HG02571 (cell line): Measurements from ENCODE around the gene ATOH8.
"Not testable (repeated sequence)": the region's sequence is repeated elsewhere in the genome, so short reads cannot be mapped to it uniquely, and the experiment has no call there.

Experiments used
- ATAC-seq: cut with Tn5 transposase; IDR thresholded peaks from one replicate; pipeline ENCODE4 v1.9.1; 2021; ENCODE audit warnings: mild to moderate bottlenecking, moderate library complexity; ENCODE audit not compliant: unreplicated experiment

ATOH8 gene

DNA sequence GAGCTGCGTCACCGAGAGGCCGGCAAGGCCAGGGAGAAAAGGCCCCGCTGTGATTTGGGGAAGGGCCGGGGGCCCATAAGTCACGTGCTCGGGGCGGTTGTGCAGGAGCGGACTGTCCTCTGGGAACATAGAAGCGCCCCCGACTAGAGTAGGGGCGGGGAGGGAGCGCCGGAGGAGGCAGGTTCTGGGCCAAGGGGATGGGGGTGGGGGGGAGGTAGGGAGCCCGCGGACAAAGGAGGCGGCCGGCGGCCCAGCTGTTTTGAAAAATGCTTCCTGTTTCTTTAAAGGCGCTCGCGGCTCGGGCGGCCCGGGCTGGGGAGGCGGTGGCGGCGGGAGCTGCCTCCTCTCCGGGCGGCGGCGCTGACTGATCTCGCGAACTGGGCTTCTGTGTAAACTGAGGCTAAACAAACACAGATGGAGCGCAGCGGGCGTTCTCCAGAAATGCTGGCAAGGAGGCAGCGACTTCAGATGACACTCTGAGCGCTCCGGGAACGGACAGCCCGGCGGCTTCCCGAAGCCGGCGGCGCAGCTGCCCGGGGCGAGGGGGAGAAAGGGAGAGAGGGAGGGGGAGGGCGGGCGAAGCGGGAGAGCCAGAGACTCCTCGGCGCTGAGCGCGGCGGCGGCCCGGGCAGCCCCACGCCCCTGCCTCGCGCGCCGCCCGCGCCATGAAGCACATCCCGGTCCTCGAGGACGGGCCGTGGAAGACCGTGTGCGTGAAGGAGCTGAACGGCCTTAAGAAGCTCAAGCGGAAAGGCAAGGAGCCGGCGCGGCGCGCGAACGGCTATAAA, at the start of gene ATOH8:
TSS of gene ATOH8 (plus strand) at position 467 of the 788 bp plus-strand sequence. CDS start at position 666, 199 bp downstream.
- ATAC-seq, result no peak

DNA sequence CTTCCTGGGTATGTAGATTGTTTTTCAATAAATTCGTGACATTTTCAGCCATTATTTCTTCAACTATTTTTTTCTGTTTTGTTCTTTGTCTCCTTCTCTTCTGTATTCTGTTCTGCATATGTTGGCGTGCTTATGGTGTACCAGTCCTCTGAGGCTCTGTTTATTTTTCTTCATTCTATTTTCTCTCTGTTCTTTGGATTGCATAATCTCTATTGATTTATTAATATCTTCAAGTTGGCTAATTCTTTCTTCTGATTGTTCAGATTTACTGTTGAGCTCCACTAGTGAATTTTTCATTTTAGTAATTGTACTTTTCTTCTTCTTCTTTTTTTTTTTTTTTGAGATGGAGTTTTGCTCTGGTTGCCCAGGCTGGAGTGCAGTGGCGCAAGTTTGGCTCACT, 49.8 kb upstream of the ATOH8 start:
- ATAC-seq, result no peak

DNA sequence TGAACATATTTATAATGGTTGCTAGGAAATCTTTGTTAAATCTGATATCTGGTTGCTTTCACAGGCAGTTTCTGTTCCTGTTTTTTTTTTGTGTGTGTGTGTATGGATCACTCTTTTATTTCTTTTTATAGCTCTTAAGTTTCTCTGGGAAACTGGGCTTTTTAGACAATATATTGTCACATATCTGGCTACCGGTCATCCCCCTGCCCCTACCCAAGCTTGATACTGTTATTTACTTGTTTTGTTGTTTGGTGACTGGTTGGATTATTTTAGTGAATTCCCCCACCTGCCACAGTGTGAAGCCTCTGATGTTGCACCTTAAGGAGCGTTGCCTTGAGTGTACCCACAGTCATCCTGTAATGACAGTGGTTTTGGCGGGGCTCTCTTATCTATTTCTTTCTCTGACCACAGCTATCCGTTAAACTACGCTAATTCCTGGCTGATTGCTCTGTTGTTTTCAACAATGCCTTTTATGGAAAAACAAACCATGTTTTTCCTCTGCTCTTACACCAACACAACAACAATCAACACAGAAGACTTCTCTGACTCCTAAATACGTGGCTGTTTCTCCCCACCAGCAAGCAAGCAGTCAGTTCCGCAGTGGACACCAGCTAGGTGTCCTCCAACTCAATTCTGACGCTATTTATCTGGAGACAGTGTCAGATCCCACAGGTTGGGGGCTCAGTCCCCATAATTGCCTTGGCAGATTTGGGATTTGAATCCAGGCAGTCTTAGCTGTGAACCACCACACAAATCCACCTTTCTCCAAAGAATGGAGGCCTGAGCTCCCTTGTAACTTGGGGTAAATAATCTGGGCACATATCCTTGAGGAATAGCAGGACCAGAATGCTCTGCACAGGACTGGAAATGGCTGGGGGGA, 48.8 kb upstream of the ATOH8 start:
- ATAC-seq, result peak; percentile 55

DNA sequence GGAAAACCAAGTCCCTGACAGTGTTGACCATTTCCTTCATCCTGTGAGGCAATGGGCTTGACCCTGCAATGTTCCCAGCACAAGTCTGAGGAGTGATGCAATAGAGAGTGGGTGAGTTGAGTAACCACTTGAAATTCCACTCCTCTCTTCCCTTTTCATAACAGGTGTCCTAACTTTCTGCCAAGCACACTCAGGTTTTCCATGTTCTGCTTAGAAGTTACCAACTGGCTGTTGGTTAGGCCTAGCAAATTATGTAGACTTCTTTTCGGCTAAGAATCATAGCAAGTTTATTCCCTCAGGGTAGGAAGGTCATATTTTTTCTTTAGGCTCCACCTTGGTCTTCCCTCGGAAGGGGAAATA, 48.1 kb upstream of the ATOH8 start:
- no peak for ATAC-seq

GRCh38 chr2:85706063-85706462, 47.7 kb upstream of the ATOH8 start:
- ATAC-seq, result no peak

GRCh38 chr2:85706599-85707296, 47.0 kb upstream of the ATOH8 start:
- ATAC-seq, result no peak

GRCh38 chr2:85707304-85707703, 46.5 kb upstream of the ATOH8 start:
- ATAC-seq, result no peak

- no peak for ATAC-seq
Measured at GRCh38 chr2:85708641-85709040, 45.1 kb upstream of the ATOH8 start.

GRCh38 chr2:85709401-85709811, 44.4 kb upstream of the ATOH8 start:
- ATAC-seq, result no peak

- no peak for ATAC-seq
Measured at GRCh38 chr2:85710687-85711577, 42.9 kb upstream of the ATOH8 start.

DNA sequence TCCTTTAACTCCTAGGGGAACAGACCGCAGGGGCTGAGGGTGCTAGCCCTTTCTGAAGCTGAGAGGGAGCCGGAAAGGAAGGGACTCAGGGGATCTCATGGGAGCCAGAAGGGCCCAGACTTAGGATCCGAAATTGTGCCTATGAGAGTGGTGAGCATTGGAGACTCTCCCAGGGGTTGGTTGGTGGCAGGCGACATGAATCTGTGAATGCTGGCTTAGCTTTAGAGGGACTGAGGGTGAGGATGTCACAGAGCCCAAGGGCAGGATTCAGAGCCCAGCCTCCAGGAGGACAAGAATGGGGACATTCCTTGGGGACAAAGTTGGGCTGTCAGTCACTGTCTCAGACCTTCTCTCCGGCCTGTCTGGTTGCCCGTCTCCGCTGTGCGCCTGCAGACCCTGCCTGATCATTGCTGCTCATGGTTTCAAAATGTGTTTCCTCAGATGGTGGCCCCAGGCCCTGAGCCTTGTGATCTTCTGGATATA, 42.2 kb upstream of the ATOH8 start:
- ATAC-seq, result no peak

- no peak for ATAC-seq
Measured at GRCh38 chr2:85712336-85712735, 41.5 kb upstream of the ATOH8 start.

DNA sequence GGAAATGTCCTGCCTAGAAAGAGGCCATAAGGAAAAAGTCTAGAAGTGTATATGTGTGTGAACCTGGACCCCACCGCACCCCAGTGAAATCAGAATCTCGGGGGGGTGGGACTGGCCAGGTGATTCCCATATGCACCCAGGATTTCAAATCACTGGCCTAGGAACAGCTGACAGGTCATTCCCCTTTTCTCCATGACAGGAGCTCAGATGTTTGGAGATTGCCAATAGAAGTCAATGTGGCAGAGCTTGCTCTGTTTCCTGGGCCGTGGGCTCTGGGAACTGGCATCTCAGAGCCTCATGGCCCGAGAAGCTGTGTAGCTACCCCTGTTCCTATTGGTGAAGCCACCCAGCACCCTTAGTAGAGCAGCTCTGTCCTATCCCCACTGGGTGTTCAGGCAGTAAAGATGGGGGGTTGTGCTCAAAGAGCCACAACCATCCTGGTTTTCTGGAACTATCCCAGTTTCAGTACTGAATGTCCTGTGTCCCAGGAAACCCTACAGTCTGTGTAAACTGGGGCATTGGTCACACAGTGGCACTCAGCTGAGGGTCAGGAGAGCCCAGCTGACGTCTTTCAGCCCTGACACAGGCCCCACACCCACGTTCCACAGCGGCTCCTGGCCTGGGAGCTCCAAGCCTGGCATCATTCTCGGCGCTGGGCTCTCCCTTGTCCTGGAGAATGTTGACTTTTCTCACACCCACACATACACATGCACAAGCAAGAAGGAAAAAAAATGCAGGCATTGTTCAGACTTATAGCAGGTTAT, 40.8 kb upstream of the ATOH8 start:
- ATAC-seq, result no peak

GRCh38 chr2:85713836-85714235, 40.0 kb upstream of the ATOH8 start:
- ATAC-seq, result no peak

GRCh38 chr2:85714421-85714820, 39.4 kb upstream of the ATOH8 start:
- not testable (repeated sequence) for ATAC-seq

DNA sequence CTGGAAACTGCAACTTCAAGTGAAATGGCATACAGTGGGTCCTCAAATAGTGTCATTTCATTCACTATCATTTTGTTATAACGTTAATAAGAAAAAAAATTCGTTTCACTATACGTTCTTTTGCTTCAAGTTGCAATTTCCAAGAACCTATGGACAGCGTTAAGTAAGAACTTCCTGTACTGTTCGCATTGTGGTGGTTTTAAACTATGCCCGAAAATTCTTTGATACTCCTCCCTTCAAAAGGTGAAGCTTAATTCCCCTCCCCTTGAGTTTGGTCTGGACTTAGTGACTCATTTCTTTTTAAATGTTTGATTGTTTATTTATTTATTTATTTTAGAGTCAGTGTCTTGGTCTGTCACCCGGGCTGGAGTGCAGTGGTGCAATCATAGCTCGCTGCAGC, 39.0 kb upstream of the ATOH8 start:
- ATAC-seq, result no peak

- ATAC-seq, result no peak
Measured at GRCh38 chr2:85716346-85716914, 37.4 kb upstream of the ATOH8 start.

- no peak for ATAC-seq
Measured at GRCh38 chr2:85717308-85718008, 36.3 kb upstream of the ATOH8 start.

- no peak for ATAC-seq
Measured at GRCh38 chr2:85718009-85718391, 35.8 kb upstream of the ATOH8 start.
